Esophagus (tissue), 2 donors: Measurements from ENCODE around the gene C1orf115. TPM values are rescaled to one million over a fixed set of nuclear protein-coding genes. Genes with fewer than 3 reads are reported as not detected.
"Not testable (repeated sequence)": the region's sequence is repeated elsewhere in the genome, so short reads cannot be mapped to it uniquely, and the experiment has no call there.

Experiments used
- H3K27ac ChIP-seq, 2 donors: one replicate each; pipeline ENCODE4 v1.5.1; 2013; ENCODE audit warnings: low read depth in 2 of 2, mild to moderate bottlenecking in 2 of 2, inconsistent platforms in 1 of 2, low read length in 1 of 2, moderate library complexity in 1 of 2
- H3K27me3 ChIP-seq, 2 donors: one replicate each; pipeline ENCODE4 v1.6.1; 2013; ENCODE audit warnings: low read length in 2 of 2, control low read depth in 1 of 2, mild to moderate bottlenecking in 1 of 2; ENCODE audit not compliant: insufficient read depth in 2 of 2, control insufficient read depth in 1 of 2
- H3K36me3 ChIP-seq, 2 donors: one replicate each; pipeline ENCODE4 v1.6.1; 2013; ENCODE audit warnings: low read length in 1 of 2; ENCODE audit not compliant: control insufficient read depth in 2 of 2, insufficient read depth in 2 of 2
- H3K4me1 ChIP-seq, 2 donors: one replicate each; pipeline ENCODE4 v1.6.1; 2013; ENCODE audit warnings: low read length in 1 of 2; ENCODE audit not compliant: control insufficient read depth in 2 of 2, insufficient read depth in 2 of 2
- H3K4me3 ChIP-seq, 2 donors: one replicate each; pipeline ENCODE4 v1.5.1; 2013; ENCODE audit warnings: low read length in 2 of 2, mild to moderate bottlenecking in 2 of 2, low read depth in 1 of 2, moderate library complexity in 1 of 2
- H3K9me3 ChIP-seq, 2 donors: one replicate each; pipeline ENCODE4 v1.6.1; 2013; ENCODE audit warnings: mild to moderate bottlenecking in 2 of 2, low read depth in 1 of 2, low read length in 1 of 2, moderate library complexity in 1 of 2; ENCODE audit not compliant: control insufficient read depth in 2 of 2, insufficient read depth in 1 of 2
- WGBS, 2 donors: extraction: QIAGEN DNeasy Blood & Tissue Kit; methylation state at CpG; one replicate each; pipeline ENCODE4 v1.1.7; 2013; 5-methylcytosine and 5-hydroxymethylcytosine counted together
- polyA plus RNA-seq, 2 donors: library from polyadenylated mRNA; stranded (reverse); fragments of 200-250 nt; gene quantifications; one replicate each; pipeline ENCODE4 v1.2.3, GENCODE V29; 2013
- donor health status: healthy with polysubstance abuse.
- donor health status: Bipolar disorder and iron deficiency.

C1orf115 gene
- polyA plus RNA-seq, 2 donors: 1.9 to 2.6 TPM

DNA sequence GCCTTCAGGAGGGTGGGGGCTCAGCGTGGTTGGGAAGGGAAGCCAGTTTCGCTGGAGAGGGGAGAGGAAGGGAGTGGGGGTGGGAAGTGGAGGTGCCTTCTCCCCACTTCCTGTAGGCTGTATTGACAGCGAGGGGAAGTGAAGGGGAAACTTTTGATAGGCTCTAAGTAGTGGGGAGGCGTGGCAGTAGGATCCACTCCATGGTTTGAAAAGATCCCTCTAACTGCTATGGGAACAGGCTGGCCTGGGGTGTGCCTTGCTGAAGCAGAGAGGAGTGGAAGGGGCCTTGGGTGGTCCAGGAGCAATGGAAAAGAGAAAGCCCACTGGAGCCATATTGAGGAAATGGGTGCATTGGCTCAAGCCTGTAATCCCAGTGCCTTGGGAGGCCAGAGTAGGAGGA lies 20.2 kb downstream of the C1orf115 start:
- Histone ChIP-seq H3K27ac (no peak overlapping the region), H3K36me3 (no peaks in the 10 kb centered on the region), H3K9me3 (no peaks in the 10 kb centered on the region), H3K4me3 (no peak overlapping the region), H3K27me3 (no peaks in the 10 kb centered on the region), H3K4me1 (no peaks in the 10 kb centered on the region)
- WGBS, 2 donors: 73 to 76% methylated on average over 4 of the region's 4 CpGs

DNA sequence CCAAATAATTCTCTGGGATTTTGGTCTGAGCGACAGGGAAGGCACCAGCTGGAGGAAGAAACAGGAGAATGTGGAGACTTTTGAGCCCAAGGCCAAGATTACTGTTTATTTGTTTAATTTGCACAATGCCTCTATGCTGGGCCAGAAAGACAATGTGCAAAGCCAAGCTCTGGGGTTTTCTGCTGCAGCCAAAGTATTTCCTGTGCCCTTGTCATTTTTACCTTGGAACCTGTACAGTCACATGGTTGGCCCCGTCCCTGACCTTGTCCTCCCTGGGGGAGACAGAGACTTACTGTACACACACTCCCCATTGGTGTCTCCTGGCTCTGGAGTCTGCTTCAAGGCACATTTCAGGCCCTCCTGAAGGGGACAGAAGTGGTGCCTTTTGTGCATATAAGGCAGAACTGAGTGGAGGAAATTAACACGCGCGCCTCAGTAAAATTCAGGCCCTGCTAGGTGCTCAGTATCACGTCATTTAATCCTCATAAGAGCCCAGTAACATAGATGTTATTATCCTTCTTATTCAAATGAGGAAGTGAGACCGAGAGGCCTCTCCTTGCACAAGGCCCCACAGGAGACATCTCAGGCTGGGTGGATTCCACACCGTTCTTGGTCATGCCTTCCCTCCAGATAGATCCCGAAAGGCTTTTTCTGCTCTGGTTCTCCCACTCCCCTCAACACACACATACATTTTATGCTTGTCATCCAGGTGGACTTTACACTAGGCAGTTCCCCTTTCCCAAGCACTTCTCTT lies 21.1 kb downstream of the C1orf115 start:
- no peaks in the 10 kb centered on the region for H3K9me3 ChIP-seq
- 71% methylated on average over 9 of the region's 9 CpGs for WGBS, 2 donors

DNA sequence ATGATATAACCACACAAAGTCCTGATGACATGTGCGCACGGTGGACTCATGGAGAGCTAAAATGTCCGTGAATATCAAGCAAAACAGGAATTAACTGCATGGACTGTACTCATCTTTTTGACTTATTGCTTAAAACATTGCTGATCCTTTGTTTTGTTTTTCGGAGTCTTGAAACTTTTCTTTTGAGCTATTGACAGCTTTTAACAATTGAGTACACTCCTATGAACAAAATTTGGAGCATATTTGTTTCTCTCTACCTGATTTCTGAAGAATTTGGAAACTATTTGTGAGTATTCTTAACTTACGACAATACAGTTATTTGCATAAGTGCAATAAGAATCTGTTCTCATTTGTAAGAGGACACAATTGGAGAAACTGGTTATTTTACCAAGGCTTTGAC lies 25.8 kb downstream of the C1orf115 start:
- H3K27ac ChIP-seq, H3K36me3 ChIP-seq, H3K27me3 ChIP-seq, H3K4me1 ChIP-seq, H3K9me3 ChIP-seq, H3K4me3 ChIP-seq: not testable (repeated sequence)
- 93 to 95% methylated on average over 5 of the region's 5 CpGs for WGBS, 2 donors

More for the DNA sequence above, 21.1 kb downstream of the C1orf115 start:
- Histone ChIP-seq H3K4me1 (no peaks in the 10 kb centered on the region), H3K36me3 (no peaks in the 10 kb centered on the region), H3K4me3 (no peak overlapping the region), H3K27ac (no peak overlapping the region), H3K27me3 (no peaks in the 10 kb centered on the region)

DNA sequence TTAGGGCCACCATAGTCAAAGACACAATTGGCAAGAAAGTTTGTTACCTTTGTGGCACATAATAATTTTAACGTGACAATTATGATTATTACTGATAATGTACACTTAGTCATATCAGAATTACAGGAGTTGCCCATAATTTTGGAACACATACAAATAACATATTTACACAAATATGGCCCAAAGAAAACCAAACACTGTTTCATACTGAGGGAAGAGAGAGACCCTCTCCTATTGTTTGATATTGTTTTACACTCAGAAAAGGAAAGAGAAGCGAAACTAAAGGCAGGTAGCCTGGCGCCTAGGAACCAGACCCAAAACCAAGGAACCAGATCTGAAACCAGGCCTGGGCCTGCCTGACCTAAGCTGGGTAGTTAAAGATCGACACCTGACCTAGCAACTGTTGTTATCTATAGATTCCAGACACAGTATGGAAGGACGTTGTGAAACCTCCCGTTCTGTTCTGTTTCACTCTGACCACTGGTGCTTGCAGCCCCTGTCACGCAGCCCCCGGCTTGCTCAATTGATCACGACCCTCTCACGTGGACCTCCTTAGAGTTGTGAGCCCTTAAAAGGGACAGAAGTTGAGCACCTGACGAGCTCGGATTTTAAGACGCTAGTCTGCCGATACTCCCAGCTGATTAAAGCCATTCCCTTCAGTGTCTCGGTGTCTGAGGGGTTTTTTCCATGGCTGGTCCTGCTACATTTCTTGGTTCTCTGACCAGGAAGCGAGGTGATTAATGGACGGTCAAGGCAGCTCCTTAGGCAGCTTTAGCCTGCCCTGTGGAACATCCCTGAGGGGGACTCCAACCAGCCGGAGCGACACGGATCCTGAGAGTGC lies 27.9 kb downstream of the C1orf115 start:
- WGBS, 2 donors: 88 to 90% methylated on average over 20 of the region's 20 CpGs
- Histone ChIP-seq H3K9me3 (no peaks in the 10 kb centered on the region), H3K27ac (no peak overlapping the region), H3K4me1 (no peaks in the 10 kb centered on the region), H3K4me3 (no peak overlapping the region), H3K36me3 (no peaks in the 10 kb centered on the region), H3K27me3 (no peaks in the 10 kb centered on the region)

DNA sequence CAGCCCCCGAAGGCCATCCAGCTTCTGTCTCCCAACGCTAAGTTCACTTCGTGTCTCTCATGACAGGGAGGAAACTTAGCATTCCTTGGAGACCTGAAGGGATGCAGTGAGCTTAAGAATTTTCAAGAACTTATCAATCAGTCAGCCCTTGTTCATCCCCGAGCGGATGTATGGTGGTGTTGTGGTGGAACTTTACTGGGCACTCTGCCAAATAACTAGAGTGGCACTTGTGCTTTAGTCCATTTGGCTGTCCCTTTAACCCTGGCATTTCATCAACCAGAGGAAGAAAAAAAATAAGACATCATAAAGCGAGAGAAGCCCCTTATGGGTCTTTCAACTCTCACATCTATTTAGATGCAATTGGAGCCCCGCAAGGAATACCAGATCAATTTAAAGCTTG lies 31.1 kb downstream of the C1orf115 start:
- not testable (repeated sequence) for H3K36me3 ChIP-seq, H3K4me1 ChIP-seq, H3K9me3 ChIP-seq, H3K27me3 ChIP-seq, H3K4me3 ChIP-seq, H3K27ac ChIP-seq
- 71 to 81% methylated on average over 7 of the region's 7 CpGs for WGBS, 2 donors

DNA sequence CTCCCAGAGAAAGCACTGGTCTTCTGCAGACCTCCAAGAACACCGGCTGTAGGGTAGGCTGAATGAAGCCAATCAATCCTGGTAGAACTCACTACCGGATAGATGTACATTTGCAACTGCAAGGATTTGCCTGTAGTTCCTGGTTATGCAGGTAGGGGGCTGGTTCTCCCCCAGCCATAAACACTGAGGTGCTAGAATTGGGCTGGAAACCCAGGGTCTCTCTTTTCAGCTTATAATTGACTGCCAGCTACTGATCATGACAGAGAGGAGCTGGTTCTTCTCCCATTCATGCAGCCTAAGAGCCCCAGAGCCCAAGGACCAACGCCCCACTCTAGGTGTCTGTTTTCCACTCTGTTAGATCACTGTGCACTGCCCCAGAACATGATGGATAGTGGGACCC lies 36.5 kb downstream of the C1orf115 start:
- Histone ChIP-seq H3K27me3 (peaks cover 0 to 2% of the 10 kb centered on the region in 2 donors), H3K9me3 (no peaks in the 10 kb centered on the region), H3K36me3 (no peaks in the 10 kb centered on the region), H3K4me1 (no peaks in the 10 kb centered on the region), H3K4me3 (no peak overlapping the region), H3K27ac (no peak overlapping the region)
- WGBS, 2 donors: 76 to 78% methylated on average over 3 of the region's 3 CpGs

DNA sequence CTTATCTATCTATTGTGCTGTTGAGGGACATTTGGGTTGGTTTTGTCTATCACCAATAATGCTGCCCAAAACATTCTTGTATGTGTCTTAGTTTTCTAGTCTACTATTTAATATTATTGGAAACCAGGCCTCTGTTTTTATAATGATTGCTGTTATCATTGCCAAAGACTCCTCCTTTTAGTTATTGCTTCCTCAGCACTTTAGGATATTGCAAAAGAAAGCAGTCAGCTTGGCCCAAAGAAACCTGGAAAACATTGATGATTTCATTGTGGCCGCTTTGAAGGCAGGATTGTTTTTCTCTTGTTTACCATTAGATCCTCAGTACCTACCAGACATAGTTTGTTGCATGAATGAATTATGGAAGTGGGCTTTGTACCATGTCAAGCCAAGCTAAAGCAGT lies 37.4 kb downstream of the C1orf115 start:
- no peak overlapping the region for H3K27ac ChIP-seq
- WGBS, 2 donors: 83 to 92% methylated on average over 1 of the region's 1 CpG
- peaks cover 0 to 2% of the 10 kb centered on the region in 2 donors for H3K27me3 ChIP-seq
- no peaks in the 10 kb centered on the region for H3K9me3 ChIP-seq
- no peak overlapping the region for H3K4me3 ChIP-seq
- H3K36me3 ChIP-seq: no peaks in the 10 kb centered on the region
- no peaks in the 10 kb centered on the region for H3K4me1 ChIP-seq

DNA sequence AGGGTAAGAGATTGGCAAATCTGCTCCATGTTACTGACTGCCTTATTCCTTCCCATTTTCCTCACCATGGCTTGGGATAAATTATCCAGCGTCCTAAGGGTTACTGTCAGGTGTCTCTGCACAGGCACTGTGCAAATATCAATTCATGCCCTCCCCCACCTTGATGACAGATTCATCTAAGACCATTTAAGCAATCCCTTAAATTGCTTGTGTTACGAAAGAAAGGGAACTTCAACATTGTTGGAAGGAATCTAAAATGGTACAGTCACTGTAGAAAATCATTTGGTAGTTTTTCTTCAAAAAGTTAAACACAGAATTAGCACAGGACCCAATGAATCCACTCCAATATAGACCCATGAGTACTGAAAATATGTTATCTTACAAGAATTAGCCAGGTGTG lies 40.3 kb downstream of the C1orf115 start:
- H3K4me1 ChIP-seq: peaks cover 0 to 2% of the 10 kb centered on the region in 2 donors
- no peak overlapping the region for H3K27ac ChIP-seq
- no peaks in the 10 kb centered on the region for H3K36me3 ChIP-seq
- 90 to 92% methylated on average over 2 of the region's 2 CpGs for WGBS, 2 donors
- no peaks in the 10 kb centered on the region for H3K9me3 ChIP-seq
- no peaks in the 10 kb centered on the region for H3K27me3 ChIP-seq
- H3K4me3 ChIP-seq: no peak overlapping the region

DNA sequence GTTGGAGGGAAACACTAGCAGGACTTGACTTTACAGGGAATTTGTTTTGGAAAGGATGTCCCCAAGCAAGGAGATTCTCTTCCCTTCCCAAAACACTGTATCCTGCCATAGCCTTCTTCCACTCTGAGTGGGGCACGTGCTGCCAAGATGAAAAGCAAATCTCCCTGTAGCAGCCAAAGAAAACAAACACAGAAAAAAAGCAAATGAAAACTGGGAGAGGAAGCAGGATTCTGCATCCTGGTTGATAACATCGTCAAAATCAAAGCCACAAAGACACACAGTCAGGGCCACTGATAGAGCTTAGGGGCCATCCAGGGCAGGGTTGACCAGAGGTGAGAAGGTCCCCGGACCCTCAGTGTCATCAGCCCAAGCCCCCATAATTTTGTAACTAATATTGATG lies 42.0 kb downstream of the C1orf115 start:
- Histone ChIP-seq H3K9me3 (no peaks in the 10 kb centered on the region), H3K36me3 (no peaks in the 10 kb centered on the region), H3K27ac (no peak overlapping the region), H3K4me1 (peaks cover 0 to 2% of the 10 kb centered on the region in 2 donors), H3K27me3 (no peaks in the 10 kb centered on the region), H3K4me3 (no peak overlapping the region)
- 40 to 52% methylated on average over 3 of the region's 3 CpGs for WGBS, 2 donors
